IMR-90 (cell line): ENCODE measurements around the gene MAPRE2. TPM values are rescaled to one million over a fixed set of nuclear protein-coding genes. Genes with fewer than 3 reads are reported as not detected.

ENCODE experiments used
- ATAC-seq: fragments of 200-7000 bp; cut with Tn5 transposase; 2 replicates; pipeline ENCODE4 v1.9.1; 2020; ENCODE audit warnings: low read depth, mild to moderate bottlenecking, moderate library complexity
- BruUV-seq: library from RNA; stranded (reverse); fragments of 400-500 nt; replicated peaks from 2 replicates; lab custom pipeline; 2021; lab: Mats Ljungman, UMichigan
- CTCF ChIA-PET: fragments of 300-600 bp; formaldehyde crosslinking; extraction: SDS; loops from one replicate; lab custom pipeline; 2021; ENCODE audit warnings: antibody characterized with exemption; lab: Yijun Ruan, JAX
- POLR2A ChIA-PET: fragments of 300-600 bp; sonication (Branson Sonifier 250); formaldehyde crosslinking; loops from one replicate; lab custom pipeline; 2022; ENCODE audit warnings: antibody characterized with exemption; ENCODE audit not compliant: unreplicated experiment; lab: Charles Lee
- DNase-seq: peaks from one replicate; pipeline ENCODE4 v3.0.0; 2013
- H2AFZ ChIP-seq: replicated peaks from 2 replicates; pipeline ENCODE3; 2013; ENCODE audit warnings: low read length, mild to moderate bottlenecking; ENCODE audit not compliant: poor library complexity
- H2AK5ac ChIP-seq: 2 replicates; pipeline ENCODE4 v1.6.1; 2013; ENCODE audit warnings: low read depth, low read length, inconsistent platforms
- H2AK9ac ChIP-seq: replicated peaks from 2 replicates; pipeline ENCODE3; 2013; ENCODE audit warnings: mild to moderate bottlenecking, low read depth, low read length, moderate library complexity; ENCODE audit not compliant: poor library complexity
- H2BK120ac ChIP-seq: 2 replicates; pipeline ENCODE4 v1.6.1; 2013; ENCODE audit warnings: low read depth, low read length, inconsistent platforms
- H2BK15ac ChIP-seq: 3 replicates; pipeline ENCODE4 v1.6.1; 2013; ENCODE audit warnings: low read depth, low read length, inconsistent platforms
- H2BK20ac ChIP-seq: 2 replicates; pipeline ENCODE4 v1.6.1; 2013; ENCODE audit warnings: low read depth, mild to moderate bottlenecking, inconsistent platforms, low read length, moderate library complexity
- H2BK5ac ChIP-seq: 2 replicates; pipeline ENCODE4 v1.6.1; 2013; ENCODE audit warnings: mild to moderate bottlenecking, low read depth, low read length, inconsistent platforms; ENCODE audit not compliant: poor library complexity, severe bottlenecking
- H3K14ac ChIP-seq: replicated peaks from 2 replicates; pipeline ENCODE4 v1.6.1; 2013; ENCODE audit warnings: low read depth, low read length, inconsistent platforms
- H3K18ac ChIP-seq: 2 replicates; pipeline ENCODE4 v1.6.1; 2013; ENCODE audit warnings: low read depth, low read length, control low read depth
- H3K23ac ChIP-seq: 2 replicates; pipeline ENCODE4 v1.6.1; 2013; ENCODE audit warnings: low read depth, low read length, inconsistent platforms
- H3K27ac ChIP-seq: 2 replicates; pipeline ENCODE4 v1.5.1; 2013; ENCODE audit warnings: mild to moderate bottlenecking, control low read depth, low read length; ENCODE audit not compliant: insufficient read depth
- H3K27me3 ChIP-seq: 2 replicates; pipeline ENCODE4 v1.6.1; 2013; ENCODE audit warnings: low read length; ENCODE audit not compliant: control insufficient read depth, insufficient read depth
- H3K36me3 ChIP-seq: 2 replicates; pipeline ENCODE4 v1.6.1; 2013; ENCODE audit warnings: low read length, mixed read lengths; ENCODE audit not compliant: control insufficient read depth, insufficient read depth
- H3K4ac ChIP-seq: 2 replicates; pipeline ENCODE4 v1.6.1; 2013; ENCODE audit warnings: low read depth, low read length, inconsistent platforms
- H3K4me1 ChIP-seq: 2 replicates; pipeline ENCODE4 v1.6.1; 2013; ENCODE audit warnings: low read length, mixed read lengths; ENCODE audit not compliant: control insufficient read depth, insufficient read depth
- H3K4me2 ChIP-seq: 2 replicates; pipeline ENCODE4 v1.6.1; 2013; ENCODE audit warnings: low read depth, mild to moderate bottlenecking, control low read depth, low read length, moderate library complexity
- H3K4me3 ChIP-seq: 2 replicates; pipeline ENCODE4 v1.5.1; 2013; ENCODE audit warnings: low read depth, mild to moderate bottlenecking, control low read depth, low read length, moderate library complexity; ENCODE audit not compliant: insufficient read depth
- H3K56ac ChIP-seq: 2 replicates; pipeline ENCODE4 v1.6.1; 2013; ENCODE audit warnings: low read length, inconsistent platforms; ENCODE audit not compliant: insufficient read depth; ENCODE audit errors: extremely low read depth
- H3K79me1 ChIP-seq, 2 experiments: 2 replicates each; pipeline ENCODE4 v1.6.1; 2013; ENCODE audit warnings: low read length in 2 of 2, inconsistent platforms in 1 of 2, low read depth in 1 of 2
- H3K9ac ChIP-seq: 2 replicates; pipeline ENCODE4 v1.6.1; 2013; ENCODE audit warnings: low read depth, low read length, control low read depth
- H3K9me1 ChIP-seq: 2 replicates; pipeline ENCODE4 v1.6.1; 2013; ENCODE audit warnings: low read length, inconsistent platforms; ENCODE audit not compliant: insufficient read depth
- H3K9me3 ChIP-seq: 2 replicates; pipeline ENCODE4 v1.6.1; 2013; ENCODE audit warnings: low read length; ENCODE audit not compliant: control insufficient read depth, insufficient read depth
- H4K20me1 ChIP-seq: 2 replicates; pipeline ENCODE4 v1.6.1; 2013; ENCODE audit warnings: low read length, inconsistent platforms; ENCODE audit not compliant: insufficient read depth
- H4K5ac ChIP-seq: 2 replicates; pipeline ENCODE4 v1.6.1; 2013; ENCODE audit warnings: mild to moderate bottlenecking, low read depth, low read length, control low read depth
- H4K8ac ChIP-seq, 2 experiments: 2 replicates each; pipeline ENCODE4 v1.6.1; 2013; ENCODE audit warnings: low read depth in 2 of 2, low read length in 2 of 2, control low read depth in 1 of 2, inconsistent platforms in 1 of 2
- H4K91ac ChIP-seq: 2 replicates; pipeline ENCODE4 v1.6.1; 2013; ENCODE audit warnings: low read depth, low read length, inconsistent platforms; ENCODE audit not compliant: insufficient read depth
- BHLHE40 ChIP-seq: fragments of 150-350 bp; IDR thresholded peaks from 2 replicates; pipeline ENCODE4 v1.6.1; 2016; ENCODE audit warnings: mild to moderate bottlenecking, low read depth, low read length
- CEBPB ChIP-seq: IDR thresholded peaks from 2 replicates; pipeline ENCODE4 v1.6.1; 2012; ENCODE audit warnings: low read depth, low read length, improper control_type of control experiment
- CHD1 ChIP-seq: IDR thresholded peaks from 2 replicates; pipeline ENCODE4 v1.6.1; 2012; ENCODE audit warnings: low read depth, low read length, improper control_type of control experiment
- CTCF ChIP-seq: conservative IDR thresholded peaks from 2 replicates; pipeline ENCODE4 v1.5.1; 2012; ENCODE audit warnings: mild to moderate bottlenecking, low read depth, low read length, improper control_type of control experiment
- ELK1 ChIP-seq: fragments of 150-350 bp; IDR thresholded peaks from 2 replicates; pipeline ENCODE4 v1.6.1; 2016; ENCODE audit warnings: low read depth, mild to moderate bottlenecking, low read length, moderate library complexity, borderline replicate concordance
- FOS ChIP-seq: fragments of 150-350 bp; IDR thresholded peaks from 2 replicates; pipeline ENCODE4 v1.6.1; 2016; ENCODE audit warnings: low read depth, low read length
- MAFK ChIP-seq: IDR thresholded peaks from 2 replicates; pipeline ENCODE4 v1.6.1; 2012; ENCODE audit warnings: low read depth, low read length, improper control_type of control experiment
- MAZ ChIP-seq: IDR thresholded peaks from 2 replicates; pipeline ENCODE4 v1.6.1; 2012; ENCODE audit warnings: low read depth, mild to moderate bottlenecking, low read length, improper control_type of control experiment, moderate library complexity, borderline replicate concordance
- MXI1 ChIP-seq: IDR thresholded peaks from 2 replicates; pipeline ENCODE4 v1.6.1; 2012; ENCODE audit warnings: low read depth, mild to moderate bottlenecking, low read length, moderate library complexity, borderline replicate concordance
- NFE2L2 ChIP-seq: fragments of 150-350 bp; IDR thresholded peaks from 2 replicates; pipeline ENCODE4 v1.6.1; 2016; ENCODE audit warnings: low read depth, mild to moderate bottlenecking, low read length
- POLR2A ChIP-seq: IDR thresholded peaks from 2 replicates; pipeline ENCODE4 v1.6.1; 2012; ENCODE audit warnings: mild to moderate bottlenecking, low read depth, low read length
- RAD21 ChIP-seq: IDR thresholded peaks from 2 replicates; pipeline ENCODE4 v1.6.1; 2012; ENCODE audit warnings: low read length, improper control_type of control experiment
- RCOR1 ChIP-seq: IDR thresholded peaks from 2 replicates; pipeline ENCODE4 v1.6.1; 2012; ENCODE audit warnings: mild to moderate bottlenecking, low read length, improper control_type of control experiment; ENCODE audit not compliant: insufficient replicate concordance
- RFX5 ChIP-seq: IDR thresholded peaks from 2 replicates; pipeline ENCODE4 v1.8.0; 2012; ENCODE audit warnings: low read depth, mild to moderate bottlenecking, low read length, moderate library complexity
- SMC3 ChIP-seq: fragments of 150-350 bp; IDR thresholded peaks from 2 replicates; pipeline ENCODE4 v1.6.1; 2016; ENCODE audit warnings: low read depth, mild to moderate bottlenecking, antibody characterized with exemption, low read length, moderate library complexity
- USF2 ChIP-seq: fragments of 150-350 bp; IDR thresholded peaks from 2 replicates; pipeline ENCODE4 v1.6.1; 2017; ENCODE audit warnings: mild to moderate bottlenecking, antibody characterized with exemption, low read length, low read depth
- WGBS, 2 experiments: methylation state at CpG; one replicate each; pipeline versions ENCODE4 v1.1.5 to v1.1.7; 2013; ENCODE audit warnings: missing lambda C conversion rate in 2 of 2; ENCODE audit not compliant: insufficient read length in 1 of 2; ENCODE audit errors: extremely low coverage in 2 of 2; 5-methylcytosine and 5-hydroxymethylcytosine counted together
- dilution Hi-C: fragments of 300-500 bp; cut with HindIII; formaldehyde crosslinking; loops from one replicate; pipeline ENCODE4 v1.14.3; 2018; ENCODE audit warnings: low sequenced_read_pairs; ENCODE audit not compliant: unreplicated experiment
- in situ Hi-C: fragments of 300-500 bp; cut with MboI; formaldehyde crosslinking; loops from 3 replicates; pipeline ENCODE4 v1.14.3; 2019; ENCODE audit warnings: low sequenced_read_pairs, inconsistent platforms, mixed read lengths
- intact Hi-C: fragments of 100-400 bp; cut with micrococcal nuclease; formaldehyde crosslinking; loops from 2 replicates; pipeline ENCODE4 v1.10.0; 2022
- polyA plus RNA-seq, 3 experiments: library from polyadenylated mRNA; depleted of rRNA; stranded (reverse); fragments of >200 nt; gene quantifications; 2 replicates each; pipeline ENCODE4 v1.2.3, GENCODE V29; 2012; ENCODE audit warnings: low replicate concordance in 1 of 3
- total RNA-seq: library from RNA; depleted of rRNA; stranded (reverse); fragments of >200 nt; gene quantifications from 2 replicates; pipeline ENCODE4 v1.2.3, GENCODE V29; 2012

MAPRE2 gene
- total and polyA plus RNA-seq, 2 of the 4 experiments (the other 2 are of a cell fraction) = 19.6 to 23.8 TPM

GRCh38 chr18:35192415-35192814, 151.2 kb downstream of the MAPRE2 start:
- no peak overlapping the region for H2BK15ac ChIP-seq
- H2BK5ac ChIP-seq = no peak overlapping the region
- ChIA-PET CTCF (no interaction called here), POLR2A (no interaction called here)
- H3K79me1 ChIP-seq = no peaks in the 10 kb centered on the region
- no peak overlapping the region for H3K9ac ChIP-seq
- WGBS, 2 experiments = 82% methylated on average over 2 of the region's 4 CpGs; no CpG with 5 or more reads in 1 of the 2 experiments
- peaks cover 2% of the 10 kb centered on the region; the same call in 1 of the 2 replicates for H3K27me3 ChIP-seq
- no peak overlapping the region for H2BK120ac ChIP-seq
- H3K27ac ChIP-seq = no peak overlapping the region
- DNase-seq (no peak), ATAC-seq (no peak)
- no peak overlapping the region for H3K4me2 ChIP-seq
- no peak overlapping the region for H4K5ac ChIP-seq
- no peaks in the 10 kb centered on the region for H3K9me3 ChIP-seq
- no peak overlapping the region for H2BK20ac ChIP-seq
- no peak overlapping the region for H2AK5ac ChIP-seq
- H4K91ac ChIP-seq = no peak overlapping the region
- H3K4me3 ChIP-seq = no peak overlapping the region
- H2AFZ ChIP-seq = peak overlapping the region; percentile 28
- no peak overlapping the region for H3K14ac ChIP-seq
- TF ChIP-seq NFE2L2 (no peak), FOS (no peak), POLR2A (no peak), BHLHE40 (no peak), CEBPB (no peak), MXI1 (no peak), SMC3 (no peak), CTCF (no peak), USF2 (no peak), ELK1 (no peak), RAD21 (no peak), RFX5 (no peak), MAZ (no peak), RCOR1 (no peak), MAFK (no peak), CHD1 (no peak)
- no peaks in the 10 kb centered on the region for H3K36me3 ChIP-seq
- H2AK9ac ChIP-seq = no peak overlapping the region
- no TSS peak for BruUV-seq
- intact Hi-C loops (no loop called here), in situ Hi-C loops (no loop called here), dilution Hi-C loops (no loop called here)
- no peaks in the 10 kb centered on the region for H3K9me1 ChIP-seq
- H4K8ac ChIP-seq = no peak overlapping the region
- H3K4me1 ChIP-seq = no peaks in the 10 kb centered on the region
- no peak overlapping the region for H3K4ac ChIP-seq
- no peak overlapping the region for H3K23ac ChIP-seq
- H4K20me1 ChIP-seq = no peaks in the 10 kb centered on the region
- H3K18ac ChIP-seq = no peak overlapping the region
- H3K56ac ChIP-seq = no peak overlapping the region
